HG03097 (cell line): Measurements from ENCODE around the gene EBF3.

Experiments used
- ATAC-seq: cut with Tn5 transposase; IDR thresholded peaks from one replicate; pipeline ENCODE4 v1.9.1; 2021; ENCODE audit not compliant: unreplicated experiment, low FRiP score

EBF3 gene

GRCh38 chr10:129914153-129914855 is 49.8 kb downstream of the EBF3 start:
- no peak for ATAC-seq

- no peak for ATAC-seq
Observed at GRCh38 chr10:129912986-129913695, 50.9 kb downstream of the EBF3 start.

GRCh38 chr10:129912166-129912917 is 51.7 kb downstream of the EBF3 start:
- no peak for ATAC-seq

- no peak for ATAC-seq
Observed at GRCh38 chr10:129911451-129912165, 52.5 kb downstream of the EBF3 start.

GRCh38 chr10:129910861-129911260 is 53.2 kb downstream of the EBF3 start:
- ATAC-seq = no peak

GRCh38 chr10:129909531-129910256 is 54.4 kb downstream of the EBF3 start:
- no peak for ATAC-seq

GRCh38 chr10:129909080-129909479 is 55.0 kb downstream of the EBF3 start:
- no peak for ATAC-seq

GRCh38 chr10:129908406-129908805 is 55.7 kb downstream of the EBF3 start:
- no peak for ATAC-seq

GRCh38 chr10:129905553-129905952 is 58.5 kb downstream of the EBF3 start:
- ATAC-seq = no peak

- ATAC-seq = no peak
Observed at GRCh38 chr10:129904323-129904722, 59.8 kb downstream of the EBF3 start.

GRCh38 chr10:129901389-129902006 is 62.6 kb downstream of the EBF3 start:
- no peak for ATAC-seq

- ATAC-seq = no peak
Observed at GRCh38 chr10:129900825-129901224, 63.2 kb downstream of the EBF3 start.

GRCh38 chr10:129899276-129900130 is 64.6 kb downstream of the EBF3 start:
- no peak for ATAC-seq

- ATAC-seq = no peak
Observed at GRCh38 chr10:129898706-129899268, 65.3 kb downstream of the EBF3 start.

- no peak for ATAC-seq
Observed at GRCh38 chr10:129897871-129898626, 66.0 kb downstream of the EBF3 start.

GRCh38 chr10:129896860-129897200 is 67.2 kb downstream of the EBF3 start:
- ATAC-seq = no peak

- ATAC-seq = no peak
Observed at GRCh38 chr10:129896136-129896859, 67.8 kb downstream of the EBF3 start.
